GM12865 (cell line): Measurements from ENCODE around the gene PKNOX1.
"Not testable (repeated sequence)": the region's sequence is repeated elsewhere in the genome, so short reads cannot be mapped to it uniquely, and the experiment has no call there.

ENCODE experiments used
- DNase-seq: peaks from one replicate; pipeline ENCODE4 v3.0.0; 2010; ENCODE audit warnings: low read depth
- H3K4me3 ChIP-seq: 2 replicates; pipeline ENCODE4 v1.5.1; 2011; ENCODE audit warnings: mild to moderate bottlenecking, low read depth, low read length, control low read depth
- CTCF ChIP-seq: IDR thresholded peaks from 2 replicates; pipeline ENCODE4 v1.5.1; 2011; ENCODE audit warnings: low read length, control low read depth, low read depth, inconsistent platforms; ENCODE audit not compliant: insufficient read depth; ENCODE audit errors: missing control alignments

Gene PKNOX1, protein sequence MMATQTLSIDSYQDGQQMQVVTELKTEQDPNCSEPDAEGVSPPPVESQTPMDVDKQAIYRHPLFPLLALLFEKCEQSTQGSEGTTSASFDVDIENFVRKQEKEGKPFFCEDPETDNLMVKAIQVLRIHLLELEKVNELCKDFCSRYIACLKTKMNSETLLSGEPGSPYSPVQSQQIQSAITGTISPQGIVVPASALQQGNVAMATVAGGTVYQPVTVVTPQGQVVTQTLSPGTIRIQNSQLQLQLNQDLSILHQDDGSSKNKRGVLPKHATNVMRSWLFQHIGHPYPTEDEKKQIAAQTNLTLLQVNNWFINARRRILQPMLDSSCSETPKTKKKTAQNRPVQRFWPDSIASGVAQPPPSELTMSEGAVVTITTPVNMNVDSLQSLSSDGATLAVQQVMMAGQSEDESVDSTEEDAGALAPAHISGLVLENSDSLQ

DNA sequence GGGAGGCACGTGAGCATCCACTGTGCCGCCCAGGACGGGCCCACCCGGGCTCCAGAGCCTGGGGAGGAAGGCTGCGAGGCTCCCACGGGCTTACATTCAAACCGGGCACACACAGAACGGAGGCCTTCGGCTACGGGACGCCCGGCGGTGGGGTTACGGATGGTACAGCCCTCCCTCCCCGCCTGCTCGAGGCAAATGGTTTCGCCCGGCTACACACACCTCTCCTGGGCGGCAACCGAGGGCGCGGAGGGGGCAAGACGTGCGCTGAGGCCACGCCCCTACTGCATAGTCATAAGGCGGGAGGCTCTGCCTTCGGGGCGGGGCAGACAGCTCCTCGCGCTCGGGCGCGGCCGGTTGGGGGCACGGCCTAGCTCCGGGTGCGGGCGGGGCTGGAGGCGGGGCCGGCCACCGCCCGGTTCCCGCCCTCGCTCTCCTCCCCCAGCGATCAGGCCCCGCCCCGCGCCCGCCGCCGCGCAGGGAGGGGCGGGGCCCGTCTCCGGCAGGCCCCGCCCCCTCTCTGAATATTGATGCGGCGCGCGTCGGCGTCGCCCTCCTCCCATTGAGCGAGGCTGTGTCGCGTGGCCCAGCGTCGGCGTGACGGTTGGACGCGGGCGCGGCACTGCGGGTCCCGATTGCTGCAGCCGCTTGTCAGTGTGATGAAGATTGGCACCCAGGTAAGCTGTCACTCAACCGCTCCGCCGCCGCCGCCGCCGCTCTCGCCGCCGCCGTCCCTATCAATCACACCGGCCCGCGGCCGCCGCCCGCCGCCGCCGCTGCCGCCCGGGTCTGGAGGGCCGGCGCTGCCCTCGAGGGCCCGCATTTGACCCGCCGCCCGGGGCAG, at the start of gene PKNOX1:
Gene PKNOX1, plus strand, starts transcription at position 572 of the 841 bp plus-strand sequence. CDS start 29,820 bp downstream, outside the sequence.
- DNase-seq: peak; percentile 100
- H3K4me3 ChIP-seq: peak within 1 kb of the TSS; percentile 50
- TF ChIP-seq CTCF: no peak

- H3K4me3 ChIP-seq: no peak within 1 kb of the TSS
- DNase-seq: no peak
- TF ChIP-seq CTCF: no peak
Observed at GRCh38 chr21:42925114-42925926, 49.0 kb upstream of the PKNOX1 start, which contains the start of gene ERVH48-1. TSS of gene ERVH48-1 (minus strand) at chr21:42925630. CDS start at chr21:42919006, 6,624 bp downstream.

DNA sequence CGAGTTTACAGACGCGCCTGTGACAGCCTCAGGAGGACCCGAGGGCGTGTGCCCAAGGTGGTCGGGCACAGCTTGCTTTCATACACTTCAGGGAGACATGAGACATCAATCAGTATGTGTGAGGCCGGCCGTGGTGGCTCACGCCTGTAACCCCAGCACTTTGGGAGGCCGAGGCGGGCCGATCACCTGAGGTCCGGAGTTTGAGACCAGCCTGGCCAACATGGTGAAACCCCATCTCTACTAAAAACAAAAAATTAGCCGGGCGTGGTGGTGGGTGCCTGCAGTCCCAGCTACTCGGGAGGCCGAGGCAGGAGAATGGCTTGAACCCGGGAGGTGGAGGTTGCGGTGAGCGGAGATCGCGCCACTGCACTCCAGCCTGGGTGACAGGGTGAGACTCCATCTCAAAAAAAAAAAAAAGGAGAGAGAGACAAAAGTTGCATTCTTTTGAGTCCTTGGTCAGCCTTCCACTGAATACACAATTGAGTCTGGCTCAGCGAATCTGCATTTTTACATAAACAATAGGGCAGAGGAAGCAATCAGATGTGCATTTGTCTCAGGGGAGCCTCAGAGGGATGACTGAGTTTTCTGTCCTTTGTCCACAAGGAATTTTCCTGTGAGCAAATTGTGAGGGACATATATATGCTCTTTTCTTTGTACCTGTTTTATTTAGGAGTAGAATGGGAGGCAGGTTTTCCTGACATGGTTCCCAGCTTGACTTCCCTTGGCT, 46.7 kb upstream of the PKNOX1 start:
- DNase-seq, H3K4me3 ChIP-seq: not testable (repeated sequence)

- no peak for TF ChIP-seq CTCF
- DNase-seq: no peak
- H3K4me3 ChIP-seq: no peak overlapping the region
Observed at GRCh38 chr21:42929969-42930368, 44.4 kb upstream of the PKNOX1 start.

DNA sequence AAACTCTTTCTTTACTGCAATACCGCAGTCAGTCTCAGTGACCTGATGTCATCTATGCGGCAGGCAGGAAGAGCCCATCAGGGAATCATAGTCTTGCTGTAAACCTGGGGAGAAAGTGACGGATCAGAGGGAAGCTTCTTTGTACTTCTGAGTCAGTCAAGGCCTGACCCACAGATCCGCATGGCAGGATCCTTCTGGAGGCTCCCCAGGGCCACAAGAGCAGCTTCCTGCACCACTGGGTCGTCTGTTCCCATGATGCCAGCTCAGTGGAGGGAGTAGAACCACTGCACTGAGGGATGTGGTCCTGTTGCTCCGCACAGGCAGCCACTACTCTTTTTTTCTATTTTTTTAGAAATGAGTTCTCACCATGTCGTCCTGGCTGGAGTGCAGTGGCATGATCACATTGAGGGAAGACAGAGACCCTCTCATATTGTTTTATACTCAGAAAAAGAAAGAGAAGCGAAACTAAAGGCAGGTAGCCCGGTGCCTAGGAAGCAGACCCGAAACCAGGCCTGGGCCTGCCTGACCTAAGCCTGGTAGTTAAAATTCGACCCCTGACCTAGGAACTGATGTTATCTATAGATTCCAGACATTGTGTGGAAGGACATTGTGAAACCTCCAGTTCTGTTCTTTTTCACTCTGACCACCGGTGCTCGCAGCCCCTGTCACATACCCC, 42.7 kb upstream of the PKNOX1 start:
- DNase-seq: peak; percentile 27
- no peak overlapping the region for H3K4me3 ChIP-seq
- TF ChIP-seq CTCF: no peak

DNA sequence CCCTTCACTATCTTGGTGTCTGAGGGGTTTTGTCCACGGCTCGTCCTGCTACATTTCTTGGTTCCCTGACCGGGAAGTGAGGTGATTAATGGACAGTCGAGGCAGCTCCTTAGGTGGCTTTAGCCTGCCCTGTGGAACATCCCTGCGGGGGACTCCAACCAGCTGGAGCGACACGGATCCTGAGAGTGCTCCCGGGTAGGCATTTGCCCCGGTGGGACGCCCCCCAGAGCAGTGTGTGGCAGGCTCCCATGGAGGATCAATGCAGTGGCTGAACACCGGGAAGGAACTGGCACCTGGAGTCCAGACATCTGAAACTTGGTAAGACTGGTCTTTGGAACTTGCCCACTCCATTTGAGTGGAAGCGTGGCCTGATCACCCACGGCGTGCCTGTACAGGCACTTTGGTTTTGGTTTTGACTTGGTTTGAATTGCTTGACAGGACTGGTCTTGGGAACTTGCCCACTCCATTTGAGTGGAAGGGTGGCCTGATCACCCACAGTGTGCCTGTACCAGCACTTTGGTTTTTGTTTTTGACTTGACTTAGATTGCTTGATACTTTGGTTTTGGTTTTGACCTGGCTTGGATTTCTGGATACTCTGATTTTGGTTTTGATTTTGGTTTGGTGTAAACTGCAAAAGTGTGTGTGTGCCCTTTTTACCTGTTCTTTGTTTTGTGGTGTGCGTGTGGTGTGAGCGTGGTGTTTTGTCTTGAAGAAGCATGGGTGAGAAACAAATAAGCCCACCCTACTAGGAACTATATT, 41.8 kb upstream of the PKNOX1 start:
- not testable (repeated sequence) for DNase-seq, H3K4me3 ChIP-seq

DNA sequence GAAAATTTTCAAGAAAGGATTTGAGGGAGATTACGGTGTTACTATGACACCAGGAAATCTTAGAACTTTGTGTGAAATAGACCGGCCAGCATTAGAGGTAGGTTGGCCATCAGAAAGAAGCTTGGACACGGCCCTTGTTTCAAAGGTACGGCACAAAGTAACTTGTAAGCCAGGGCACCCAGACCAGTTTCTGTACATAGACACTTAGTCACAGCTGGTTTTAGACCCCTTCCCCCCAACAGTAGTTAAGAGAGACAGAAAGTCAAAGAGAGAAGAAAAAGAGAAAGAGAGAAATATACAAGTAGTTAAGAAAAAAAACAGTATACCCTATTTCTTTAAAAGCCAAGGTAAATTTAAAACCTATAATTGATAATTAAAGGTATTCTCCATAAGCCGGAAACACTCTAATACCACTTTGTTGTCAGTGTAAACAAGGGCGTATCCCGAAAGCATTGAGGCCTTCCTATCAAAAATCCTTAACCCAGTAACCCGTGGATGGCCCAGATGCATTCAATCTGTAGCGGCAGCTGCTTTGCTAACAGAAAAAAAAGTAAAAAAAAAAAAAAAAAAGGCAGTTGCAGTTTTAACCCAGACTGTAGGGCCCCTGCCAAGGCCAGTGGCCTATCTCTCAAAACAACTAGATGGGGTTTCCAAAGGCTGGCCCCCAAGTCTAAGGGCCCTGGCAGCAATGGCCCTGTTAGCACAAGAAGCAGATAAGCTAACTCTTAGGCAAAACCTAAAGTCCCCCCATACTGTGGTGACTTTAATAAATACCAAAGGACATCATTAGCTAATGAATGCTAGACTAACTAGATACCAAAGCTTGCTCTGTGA, 41.0 kb upstream of the PKNOX1 start:
- not testable (repeated sequence) for H3K4me3 ChIP-seq, DNase-seq

- not testable (repeated sequence) for DNase-seq, H3K4me3 ChIP-seq
Observed at GRCh38 chr21:42933973-42934372, 40.4 kb upstream of the PKNOX1 start.

- H3K4me3 ChIP-seq, DNase-seq: not testable (repeated sequence)
Observed at GRCh38 chr21:42936360-42936759, 38.0 kb upstream of the PKNOX1 start.
